DMS 273 (cell line): ENCODE measurements around the gene CORO2B.

Experiments used
- DNase-seq: peaks from one replicate; lab custom pipeline; 2025; ENCODE audit not compliant: unreplicated experiment; lab: John Stamatoyannopoulos, UW

CORO2B gene

DNA sequence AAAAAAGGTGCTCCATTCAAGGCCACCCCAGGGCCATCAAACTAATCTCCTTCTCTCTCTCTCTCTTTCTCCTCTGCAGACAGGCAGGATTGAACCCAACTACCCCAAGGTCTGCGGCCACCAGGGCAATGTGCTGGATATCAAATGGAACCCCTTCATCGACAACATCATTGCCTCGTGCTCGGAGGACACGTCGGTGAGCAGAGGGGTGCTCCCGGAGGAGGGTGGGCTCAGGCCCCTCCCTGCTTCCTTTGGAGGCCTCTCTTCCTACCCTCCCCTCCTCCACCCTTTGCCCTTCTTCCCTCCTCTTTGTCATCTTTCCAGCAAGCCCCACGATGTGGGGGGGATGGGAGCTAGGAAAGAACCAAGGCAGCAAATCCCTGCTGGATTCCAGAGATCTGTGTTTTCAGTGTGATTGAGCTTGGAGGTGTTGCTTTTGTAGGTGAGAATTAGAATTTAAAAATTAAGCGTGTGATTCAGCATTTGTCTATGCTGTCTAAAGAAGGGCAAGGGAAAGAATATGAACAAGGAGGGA is 116.3 kb downstream of the CORO2B start:
- DNase-seq: no peak

DNA sequence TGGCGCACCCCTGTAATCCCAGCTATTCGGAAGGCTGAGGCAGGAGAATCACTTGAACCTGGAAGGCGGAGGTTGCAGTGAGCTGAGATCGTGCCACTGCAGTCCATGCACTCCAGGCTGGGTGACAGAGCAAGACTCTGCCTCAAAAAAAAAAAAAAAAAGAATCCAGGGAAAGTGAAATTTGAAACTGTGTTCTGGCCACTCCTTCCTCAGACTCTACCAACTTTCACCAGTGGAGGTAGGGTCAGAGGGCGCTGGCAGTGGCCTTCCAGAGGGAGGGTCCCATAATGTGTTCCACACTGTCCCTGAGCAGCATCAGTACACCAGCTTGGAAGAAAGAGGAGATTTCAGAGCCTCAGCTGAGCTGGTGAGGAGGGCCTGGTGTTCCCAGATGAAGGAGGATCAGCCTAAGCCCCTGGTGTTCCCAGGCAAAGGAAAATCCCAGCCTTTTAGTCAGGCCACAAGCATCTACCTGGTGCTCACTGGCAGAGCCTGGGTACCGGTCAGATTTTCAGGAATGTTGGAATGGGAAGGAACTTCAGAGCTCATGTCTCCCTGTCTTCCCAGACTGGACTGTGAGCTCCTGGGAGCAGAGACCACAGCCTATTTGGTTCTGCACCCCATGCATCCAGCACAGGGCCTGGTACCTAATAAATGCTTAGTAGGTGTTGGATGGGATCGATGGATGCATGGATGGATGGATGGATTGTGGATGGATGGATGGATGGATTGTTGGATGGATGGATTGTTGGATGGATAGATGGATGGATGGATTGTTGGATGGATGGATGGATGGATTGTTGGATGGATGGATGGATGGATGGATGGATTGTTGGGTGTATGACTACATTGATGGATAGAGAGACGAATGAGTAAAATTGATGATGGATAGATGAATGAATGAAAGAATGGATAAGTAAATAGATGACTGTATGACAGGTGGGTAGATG is 117.9 kb downstream of the CORO2B start:
- DNase-seq: no peak

DNA sequence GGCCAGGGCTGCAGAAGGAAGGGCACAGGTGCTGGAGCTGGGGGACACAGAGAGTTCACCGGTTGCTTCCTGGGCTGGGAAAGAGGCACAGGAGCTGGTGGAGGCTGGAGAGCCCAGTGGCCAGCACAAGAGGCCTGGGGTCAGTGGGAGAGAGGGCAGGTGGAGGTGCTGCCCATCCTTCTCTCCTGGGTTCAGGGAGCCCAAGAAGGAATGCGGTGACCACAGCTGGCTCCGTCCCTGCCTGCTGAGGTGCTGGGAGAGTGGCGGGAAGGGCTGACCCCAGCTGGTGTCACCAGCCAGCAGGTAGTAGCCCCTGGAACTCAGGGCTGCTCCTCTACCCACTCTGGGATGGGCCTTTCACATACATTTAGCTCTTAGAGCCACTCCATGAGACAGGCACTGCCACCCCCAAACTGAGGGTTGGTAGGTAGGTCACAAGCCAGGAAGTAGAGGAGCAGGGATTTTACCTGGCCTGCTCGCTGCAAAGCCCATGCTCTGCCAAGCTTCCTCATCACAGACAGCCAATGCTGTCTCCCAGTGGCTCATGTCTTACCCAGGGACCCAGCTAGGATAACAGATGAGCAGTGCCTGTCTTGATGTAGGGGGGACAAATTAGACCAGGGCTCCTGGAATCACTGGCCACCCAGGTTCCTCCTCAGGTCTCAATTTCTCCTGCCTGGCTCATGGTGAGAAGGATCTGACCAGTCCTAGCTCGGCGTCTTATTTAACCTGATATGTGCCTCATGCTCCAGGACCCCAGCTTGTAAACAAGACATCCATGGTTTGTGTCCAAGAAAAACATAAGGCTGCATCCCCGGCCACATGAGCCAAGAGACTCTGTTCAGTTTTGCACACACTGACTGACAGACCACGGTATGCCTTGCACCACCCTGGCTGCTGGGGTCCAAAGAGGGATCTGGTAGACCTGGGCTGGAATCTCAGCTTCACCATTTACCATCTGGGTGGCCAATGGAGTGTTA is 119.2 kb downstream of the CORO2B start:
- DNase-seq: peak; percentile 13

DNA sequence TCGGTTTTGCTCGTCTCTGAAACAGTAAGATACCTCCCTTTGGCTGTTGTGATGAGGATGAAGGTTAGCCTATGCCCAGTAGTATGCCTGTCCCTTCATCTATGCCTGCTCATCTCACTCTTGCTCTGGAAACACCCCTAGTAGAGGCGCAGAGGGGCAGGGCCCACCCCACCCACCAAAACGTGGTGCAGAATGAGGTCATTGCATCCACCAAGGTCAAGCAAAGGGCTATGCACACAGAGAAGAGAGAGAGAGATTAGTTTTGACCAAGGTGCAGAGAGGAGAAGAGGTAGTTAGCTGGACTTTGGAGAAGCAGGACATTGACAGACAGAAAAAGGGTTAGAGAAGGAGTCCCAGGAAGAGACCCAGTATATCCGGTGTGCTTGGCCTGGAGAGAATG is 119.9 kb downstream of the CORO2B start:
- no peak for DNase-seq

DNA sequence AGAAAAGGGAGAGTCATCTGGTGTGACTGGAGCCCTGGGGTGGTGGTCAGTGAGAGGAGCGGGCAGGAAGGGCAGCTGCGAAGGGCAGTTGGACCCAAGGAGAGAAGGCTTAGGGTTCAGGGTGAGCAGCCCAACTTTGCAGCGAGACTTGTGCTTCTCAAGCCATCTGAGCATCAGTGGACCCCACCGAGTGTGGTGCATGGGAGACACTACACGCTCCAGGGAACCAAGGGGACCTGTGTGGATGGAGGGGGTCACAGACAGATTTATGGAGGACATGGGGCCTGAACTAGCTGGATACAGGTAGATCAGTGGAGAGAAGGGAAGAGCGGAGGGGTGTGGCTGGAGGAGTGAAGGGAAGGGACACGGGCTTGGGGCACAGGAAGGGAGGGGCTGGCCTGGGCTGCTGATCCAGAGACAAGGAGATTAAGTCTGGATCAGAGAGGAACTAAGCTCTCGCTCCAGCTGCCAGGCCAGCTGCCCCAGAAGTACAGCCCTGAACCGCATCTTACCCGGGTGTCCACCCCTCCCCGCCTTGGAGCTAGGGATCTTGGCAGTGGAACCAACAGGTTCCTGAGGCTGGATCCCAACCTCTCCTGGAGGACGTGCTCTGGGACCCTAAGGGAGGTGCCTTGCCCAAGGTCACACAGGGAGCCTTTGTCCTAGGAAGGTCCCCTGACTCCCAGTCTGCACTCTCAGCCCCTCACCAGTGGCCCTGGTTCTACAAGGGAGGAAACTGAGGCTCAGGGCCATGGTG is 120.5 kb downstream of the CORO2B start:
- peak; percentile 74 for DNase-seq

DNA sequence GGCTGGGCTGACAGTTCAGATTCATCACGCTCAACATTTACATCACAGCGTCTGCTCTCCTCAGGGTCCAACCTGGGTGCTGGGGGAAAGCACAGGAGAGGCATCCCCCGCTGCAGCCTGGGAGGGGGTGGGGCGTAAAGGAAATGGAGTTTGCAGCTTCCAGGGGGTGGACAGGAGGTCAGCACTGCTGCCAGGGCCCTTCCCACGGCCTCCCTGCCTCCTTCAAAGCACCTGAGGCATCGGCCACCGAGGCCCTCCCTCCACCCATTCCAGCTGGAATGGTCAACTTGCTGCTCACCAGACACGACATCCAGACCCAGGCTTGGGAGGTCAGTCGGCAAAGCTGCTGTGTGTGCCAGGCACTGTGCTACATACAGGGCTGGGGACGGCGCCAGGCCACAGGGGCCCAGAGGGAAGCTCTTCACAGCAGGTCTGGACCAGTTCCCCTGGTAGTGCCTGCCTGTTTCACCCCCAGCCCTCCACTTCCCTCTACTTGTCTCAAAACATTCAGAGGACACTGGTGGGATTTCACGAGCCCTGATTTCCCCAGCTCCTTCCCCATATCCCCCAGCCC is 121.2 kb downstream of the CORO2B start:
- peak; percentile 25 for DNase-seq

DNA sequence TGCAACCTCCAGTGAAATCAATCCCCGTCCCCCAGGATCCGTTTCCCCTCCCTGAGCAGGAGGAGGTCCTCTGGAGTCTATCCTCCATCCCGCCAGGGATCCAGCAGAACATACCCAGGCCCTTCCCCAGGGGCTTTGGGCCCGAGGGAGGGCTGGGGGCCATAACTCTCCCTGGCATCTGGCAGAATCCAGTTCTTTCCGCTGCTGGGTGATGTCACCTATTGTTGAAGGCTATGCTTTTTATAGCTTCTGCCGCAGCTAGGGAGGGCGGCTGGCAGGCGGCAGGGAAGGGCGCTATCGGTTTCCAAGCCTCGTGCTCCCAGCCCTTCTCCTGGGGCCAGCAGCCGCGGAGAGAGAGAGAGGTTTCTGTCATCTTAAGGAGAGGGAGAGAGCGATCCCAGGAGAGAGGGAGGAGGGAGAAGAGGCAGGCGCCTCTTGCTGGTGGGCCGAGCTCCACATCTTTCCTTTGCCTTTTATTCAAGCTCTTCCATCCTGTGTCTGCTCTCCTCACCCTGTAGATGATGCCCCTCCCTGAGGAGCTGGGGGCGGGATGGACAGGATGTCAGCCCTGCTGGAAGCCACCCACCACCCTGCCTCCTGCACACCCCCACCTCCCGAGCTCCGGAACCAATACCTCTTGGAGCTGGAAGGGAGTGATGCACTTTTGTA is 121.8 kb downstream of the CORO2B start:
- peak; percentile 86 for DNase-seq

DNA sequence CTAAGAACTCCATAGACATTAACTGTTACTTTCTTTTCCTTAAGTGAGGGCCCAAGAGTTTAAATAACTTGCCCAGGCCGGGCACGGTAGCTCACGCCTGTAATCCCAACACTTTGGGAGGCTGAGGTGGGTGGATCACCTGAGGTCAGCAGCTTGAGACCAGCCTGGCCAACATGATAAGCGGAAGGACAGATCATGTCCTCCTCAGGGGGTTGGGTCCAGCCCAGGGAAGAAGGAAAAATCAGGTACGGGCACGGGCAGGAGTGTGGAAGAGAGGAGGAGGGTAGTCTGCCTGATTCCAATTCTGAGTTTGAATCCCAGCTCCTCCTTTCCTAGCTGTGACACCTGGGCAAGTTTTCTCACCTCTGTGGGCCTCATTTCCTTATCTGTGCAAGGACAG is 123.1 kb downstream of the CORO2B start:
- no peak for DNase-seq

DNA sequence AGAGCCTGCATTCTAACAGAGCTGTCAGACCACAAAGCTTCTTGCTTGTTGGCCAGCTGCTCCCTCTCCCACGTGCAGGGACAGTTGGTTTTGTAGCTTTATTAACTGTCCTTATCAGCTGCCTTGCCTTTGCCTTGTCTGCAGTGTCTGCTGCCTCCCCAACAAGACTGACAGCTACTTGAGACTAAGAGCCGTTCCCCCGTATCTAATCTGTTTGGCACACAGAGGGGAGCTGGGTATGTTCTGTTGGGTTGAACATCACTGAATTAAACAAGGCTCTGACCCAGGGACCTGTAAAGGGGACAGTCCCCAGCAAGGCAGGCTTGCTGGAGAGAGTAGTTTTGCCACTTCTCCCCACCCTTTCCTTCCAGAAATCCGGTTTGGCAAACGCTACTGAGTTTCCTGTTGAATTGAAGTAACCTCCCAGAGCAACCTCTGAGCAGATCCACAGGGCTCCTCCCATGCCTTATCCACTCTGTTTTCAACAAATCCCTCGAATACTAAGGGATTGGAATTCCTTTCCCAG is 125.8 kb downstream of the CORO2B start:
- DNase-seq: peak; percentile 57

DNA sequence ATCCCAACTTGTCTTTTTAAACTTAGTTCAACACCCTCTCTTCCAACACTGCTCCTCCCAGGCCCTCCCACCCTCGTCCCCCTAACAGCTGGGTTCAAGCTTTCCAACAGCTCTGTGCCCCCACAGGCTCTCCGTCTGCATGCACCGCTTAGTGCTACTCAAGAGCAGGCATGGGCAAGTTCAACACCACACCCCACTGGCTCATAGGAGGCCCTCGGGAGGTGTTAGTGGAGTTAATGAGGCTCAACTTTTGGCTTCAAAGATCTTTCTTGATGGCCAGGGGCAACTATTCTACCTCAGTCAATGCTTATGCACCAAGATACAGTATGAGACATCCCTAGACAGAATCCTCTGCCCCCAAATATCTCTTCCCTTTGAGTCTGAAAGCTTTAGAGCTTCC is 127.5 kb downstream of the CORO2B start:
- peak; percentile 9 for DNase-seq

DNA sequence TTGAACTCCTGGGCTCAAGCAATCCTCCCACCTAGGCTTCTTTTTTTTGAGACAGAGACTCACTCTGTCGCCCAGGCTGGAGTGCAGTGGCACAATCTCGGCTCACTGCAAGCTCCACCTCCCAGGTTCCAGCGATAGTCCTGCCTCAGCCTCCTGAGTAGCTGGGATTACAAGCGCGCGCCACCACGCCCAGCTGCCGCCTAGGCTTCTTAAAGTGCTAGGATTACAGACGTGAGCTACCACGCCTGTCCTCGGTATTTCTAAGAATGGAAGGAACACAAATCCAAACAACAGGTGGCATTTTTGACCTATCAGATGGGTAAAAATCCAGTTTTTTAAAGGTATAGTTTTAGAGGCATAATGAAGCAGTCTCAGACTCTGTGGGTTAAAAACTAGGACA is 128.1 kb downstream of the CORO2B start:
- DNase-seq: no peak

DNA sequence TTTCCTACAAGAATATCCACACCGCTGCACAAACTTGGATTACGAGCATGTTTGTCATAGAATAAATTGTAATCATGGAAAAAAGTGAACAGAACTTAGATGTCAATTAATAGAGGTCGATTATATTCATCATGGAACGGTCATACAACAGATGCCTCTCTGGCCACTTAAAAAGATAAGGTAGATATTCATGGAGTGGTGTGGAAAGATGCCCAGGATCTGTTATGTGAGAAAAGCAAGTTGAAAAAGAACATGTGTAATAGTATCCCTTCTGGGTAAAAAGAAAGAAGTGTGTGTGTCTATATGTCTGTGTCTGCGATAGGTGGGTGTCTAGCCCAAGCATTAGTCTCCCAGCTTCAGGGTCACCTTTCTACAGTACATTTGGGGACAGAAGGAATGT is 128.6 kb downstream of the CORO2B start:
- no peak for DNase-seq

DNA sequence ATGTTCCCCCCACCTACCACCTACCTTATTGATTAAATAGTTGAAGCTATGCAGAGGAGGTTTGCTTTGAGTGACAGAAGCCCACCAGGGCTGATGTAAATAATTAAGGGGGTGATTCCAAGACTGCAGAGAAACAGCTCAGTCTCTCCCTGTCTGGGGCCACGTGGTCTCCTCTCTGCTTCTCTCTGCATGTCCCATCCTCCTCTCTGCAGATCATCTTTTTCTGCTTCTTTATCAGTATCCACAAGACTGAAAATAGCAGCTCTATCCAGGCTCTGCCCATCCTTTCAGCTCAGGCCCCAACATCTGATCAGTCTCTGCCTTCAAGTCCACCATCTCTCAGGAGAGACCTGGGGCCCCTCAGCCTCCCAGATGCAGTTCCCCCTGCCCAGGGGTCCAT is 131.1 kb downstream of the CORO2B start:
- no peak for DNase-seq

DNA sequence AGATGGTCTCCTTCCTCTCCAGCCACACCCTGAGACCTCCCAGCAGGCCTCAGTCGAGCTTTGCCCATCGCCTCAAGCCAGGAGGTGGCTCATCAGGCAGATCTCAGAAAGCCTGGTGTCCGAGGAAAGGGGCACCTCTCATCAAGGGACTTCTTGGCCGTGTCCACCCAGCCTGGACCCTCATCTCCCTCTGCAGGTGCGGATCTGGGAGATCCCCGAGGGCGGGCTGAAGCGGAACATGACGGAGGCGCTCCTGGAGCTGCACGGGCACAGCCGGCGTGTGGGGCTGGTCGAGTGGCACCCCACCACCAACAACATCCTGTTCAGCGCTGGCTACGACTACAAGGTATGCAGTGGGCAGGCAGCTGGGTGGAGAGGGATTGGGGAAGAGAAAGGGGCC is 131.7 kb downstream of the CORO2B start:
- DNase-seq: no peak

DNA sequence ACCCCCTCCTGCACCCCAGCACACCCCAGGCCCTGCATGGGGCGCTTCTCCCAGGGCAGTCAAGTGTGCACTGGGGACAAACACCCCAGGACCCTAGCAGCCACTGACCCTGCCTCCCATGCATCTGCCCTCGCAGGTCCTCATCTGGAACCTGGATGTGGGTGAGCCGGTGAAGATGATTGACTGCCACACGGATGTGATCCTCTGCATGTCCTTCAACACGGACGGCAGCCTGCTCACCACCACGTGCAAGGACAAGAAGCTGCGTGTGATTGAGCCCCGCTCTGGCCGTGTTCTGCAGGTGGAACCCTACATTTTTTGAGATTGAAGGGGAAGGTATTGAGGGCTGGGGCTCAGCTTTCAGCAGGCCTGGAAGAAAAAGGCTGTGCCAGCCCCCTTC is 132.6 kb downstream of the CORO2B start:
- DNase-seq: no peak

DNA sequence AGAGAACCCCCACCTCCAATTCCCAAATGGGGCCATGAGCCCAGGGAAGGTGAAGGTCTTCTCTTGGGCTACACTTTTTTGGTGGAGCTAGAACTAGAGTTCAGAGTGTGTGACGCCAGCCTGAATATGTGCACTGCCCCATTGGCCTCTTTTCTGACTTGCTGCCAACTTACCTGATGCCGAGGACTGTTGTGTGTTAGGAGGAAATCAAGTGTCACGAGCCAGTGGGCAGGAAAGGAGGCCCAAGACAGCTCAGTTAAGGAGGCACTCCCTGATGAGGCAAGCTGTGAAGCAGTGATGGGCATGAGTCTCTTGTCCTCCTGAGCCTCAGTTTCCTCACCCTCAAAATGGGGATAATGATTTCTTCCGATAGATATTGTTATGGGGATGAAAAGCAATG is 134.1 kb downstream of the CORO2B start:
- no peak for DNase-seq

DNA sequence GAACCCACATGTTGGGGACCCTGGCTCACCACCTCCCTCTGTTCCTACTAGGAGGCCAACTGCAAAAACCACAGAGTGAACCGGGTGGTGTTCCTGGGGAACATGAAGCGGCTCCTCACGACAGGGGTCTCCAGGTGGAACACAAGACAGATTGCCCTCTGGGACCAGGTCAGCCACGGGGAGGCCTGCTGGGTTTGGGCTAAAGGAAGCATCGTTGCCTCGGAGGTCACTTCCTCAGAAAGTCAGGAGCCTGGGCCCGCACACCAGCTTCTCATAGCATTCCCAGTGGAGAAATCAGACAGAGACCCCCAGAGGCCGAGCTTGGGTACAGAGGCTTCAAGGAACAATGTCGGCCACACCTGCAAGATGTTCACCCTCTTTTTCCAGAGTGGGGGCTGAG is 135.1 kb downstream of the CORO2B start:
- no peak for DNase-seq

DNA sequence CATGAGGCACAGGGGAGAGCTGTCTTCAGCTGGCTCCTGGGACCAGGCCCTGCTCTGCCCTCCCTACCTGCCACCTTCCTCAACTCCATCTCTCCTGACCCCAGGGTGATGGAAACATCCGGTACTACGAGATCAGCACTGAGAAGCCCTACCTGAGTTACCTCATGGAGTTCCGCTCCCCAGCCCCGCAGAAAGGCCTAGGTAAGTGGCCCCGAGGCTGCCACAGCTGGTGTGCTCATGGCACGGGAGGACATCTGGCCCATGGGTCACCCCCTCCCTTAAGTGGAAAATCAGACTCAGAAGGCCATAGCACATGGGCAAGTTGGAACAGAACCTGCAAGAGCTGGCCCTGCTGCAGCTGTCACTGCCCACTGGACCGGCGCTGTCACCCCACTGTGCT is 136.3 kb downstream of the CORO2B start:
- DNase-seq: no peak

DNA sequence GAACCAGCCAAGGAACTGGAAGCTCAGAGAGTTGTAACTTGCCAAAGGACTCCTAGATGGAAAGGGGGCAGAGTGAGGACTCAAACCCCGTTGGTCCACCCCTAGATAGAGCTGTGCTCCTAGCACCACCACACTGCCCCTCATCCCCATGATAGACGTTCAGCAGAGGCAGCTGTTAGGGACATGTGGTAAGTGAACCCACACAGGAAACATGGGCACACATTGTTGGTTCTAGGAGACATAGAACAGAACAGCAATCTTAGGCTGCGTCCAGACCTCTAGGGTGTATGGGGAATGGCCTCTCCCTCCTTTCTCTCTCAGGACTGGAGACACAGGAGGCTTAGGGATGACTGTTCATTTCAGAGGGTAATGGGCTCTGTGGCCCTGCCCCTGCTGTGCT is 139.2 kb downstream of the CORO2B start:
- DNase-seq: no peak

DNA sequence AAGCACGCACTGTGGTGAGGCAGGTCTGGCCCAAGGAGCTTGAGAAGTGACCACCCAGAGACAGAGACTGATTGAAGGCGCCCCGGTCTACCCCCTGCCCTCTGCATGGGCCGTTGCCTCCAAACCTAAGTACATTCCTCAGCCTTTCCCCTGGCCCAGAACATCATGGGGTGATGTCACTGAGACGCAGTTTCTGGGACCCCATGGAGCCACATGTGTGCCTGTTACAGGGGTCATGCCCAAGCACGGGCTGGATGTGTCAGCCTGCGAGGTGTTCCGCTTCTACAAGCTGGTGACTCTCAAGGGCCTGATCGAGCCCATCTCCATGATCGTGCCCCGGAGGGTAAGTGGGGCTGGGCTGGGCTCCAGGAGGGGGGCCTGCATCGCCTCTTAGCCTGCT is 139.7 kb downstream of the CORO2B start:
- no peak for DNase-seq
